HL-60 (cell line): ENCODE measurements around the gene CFAP58.

Experiments
- DNase-seq, 2 experiments: peaks; one replicate each; pipeline ENCODE4 v3.0.0-alpha.2; 2010 to 2020; ENCODE audit warnings: low read depth in 1 of 2, low spot score in 1 of 2
- H3K27ac ChIP-seq: fragments of 250-450 bp; sonication (Bioruptor Pico); replicated peaks from 2 replicates; pipeline ENCODE4 v1.5.1; 2020; ENCODE audit warnings: mild to moderate bottlenecking, moderate library complexity
- H3K27me3 ChIP-seq: fragments of 250-450 bp; sonication (Bioruptor Pico); 2 replicates; pipeline ENCODE4 v1.5.1; 2021; ENCODE audit warnings: mild to moderate bottlenecking, moderate library complexity; ENCODE audit not compliant: insufficient read depth, poor library complexity, severe bottlenecking
- H3K4me3 ChIP-seq: replicated peaks from 2 replicates; pipeline ENCODE4 v1.5.1; 2011; ENCODE audit warnings: mild to moderate bottlenecking, control low read depth, low read length; ENCODE audit not compliant: insufficient read depth
- GABPA ChIP-seq: IDR thresholded peaks from 2 replicates; pipeline ENCODE4 v1.6.1; 2012; ENCODE audit warnings: low read depth
- POLR2AphosphoS5 ChIP-seq: IDR thresholded peaks from 2 replicates; pipeline ENCODE4 v1.6.1; 2012; ENCODE audit warnings: low read depth
- SPI1 ChIP-seq: IDR thresholded peaks from 2 replicates; pipeline ENCODE4 v1.6.1; 2012; ENCODE audit warnings: low read depth, mild to moderate bottlenecking, borderline replicate concordance
- TF ChIP-seq, protein P1 (sequence below): IDR thresholded peaks from 2 replicates; pipeline ENCODE4 v1.6.1; 2012; ENCODE audit warnings: low read depth; ENCODE audit not compliant: insufficient replicate concordance
- TF ChIP-seq, protein P2 (sequence below): IDR thresholded peaks from one replicate; pipeline ENCODE4 v1.5.1; 2011; ENCODE audit warnings: low read length, control low read depth, inconsistent platforms; ENCODE audit not compliant: insufficient read depth

CFAP58 gene

DNA sequence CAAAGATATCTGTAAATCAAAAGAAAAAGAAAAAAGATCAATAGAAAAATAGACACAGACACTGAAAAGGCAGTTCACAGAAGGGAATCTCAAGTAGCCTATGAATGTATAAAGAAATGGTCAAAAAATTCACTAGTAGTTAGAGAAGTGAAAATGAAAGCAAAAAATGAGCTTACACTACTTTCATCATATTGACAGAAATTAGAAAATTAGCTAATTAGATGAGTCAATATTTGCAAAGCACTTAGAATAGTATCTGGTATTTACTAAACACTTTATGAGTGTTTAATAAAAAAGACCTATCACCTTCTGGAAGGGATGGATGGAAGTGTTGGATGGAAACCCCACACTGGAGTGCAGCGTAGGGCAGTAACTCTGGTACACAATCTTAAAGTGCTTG lies 1.7 kb upstream of the CFAP58 start:
- peak overlapping the region; percentile 62 for H3K27ac ChIP-seq
- no peak for DNase-seq
- H3K27me3 ChIP-seq: no peaks in the 10 kb centered on the region
- no peak for TF ChIP-seq GABPA
- TF ChIP-seq, protein P1, sequence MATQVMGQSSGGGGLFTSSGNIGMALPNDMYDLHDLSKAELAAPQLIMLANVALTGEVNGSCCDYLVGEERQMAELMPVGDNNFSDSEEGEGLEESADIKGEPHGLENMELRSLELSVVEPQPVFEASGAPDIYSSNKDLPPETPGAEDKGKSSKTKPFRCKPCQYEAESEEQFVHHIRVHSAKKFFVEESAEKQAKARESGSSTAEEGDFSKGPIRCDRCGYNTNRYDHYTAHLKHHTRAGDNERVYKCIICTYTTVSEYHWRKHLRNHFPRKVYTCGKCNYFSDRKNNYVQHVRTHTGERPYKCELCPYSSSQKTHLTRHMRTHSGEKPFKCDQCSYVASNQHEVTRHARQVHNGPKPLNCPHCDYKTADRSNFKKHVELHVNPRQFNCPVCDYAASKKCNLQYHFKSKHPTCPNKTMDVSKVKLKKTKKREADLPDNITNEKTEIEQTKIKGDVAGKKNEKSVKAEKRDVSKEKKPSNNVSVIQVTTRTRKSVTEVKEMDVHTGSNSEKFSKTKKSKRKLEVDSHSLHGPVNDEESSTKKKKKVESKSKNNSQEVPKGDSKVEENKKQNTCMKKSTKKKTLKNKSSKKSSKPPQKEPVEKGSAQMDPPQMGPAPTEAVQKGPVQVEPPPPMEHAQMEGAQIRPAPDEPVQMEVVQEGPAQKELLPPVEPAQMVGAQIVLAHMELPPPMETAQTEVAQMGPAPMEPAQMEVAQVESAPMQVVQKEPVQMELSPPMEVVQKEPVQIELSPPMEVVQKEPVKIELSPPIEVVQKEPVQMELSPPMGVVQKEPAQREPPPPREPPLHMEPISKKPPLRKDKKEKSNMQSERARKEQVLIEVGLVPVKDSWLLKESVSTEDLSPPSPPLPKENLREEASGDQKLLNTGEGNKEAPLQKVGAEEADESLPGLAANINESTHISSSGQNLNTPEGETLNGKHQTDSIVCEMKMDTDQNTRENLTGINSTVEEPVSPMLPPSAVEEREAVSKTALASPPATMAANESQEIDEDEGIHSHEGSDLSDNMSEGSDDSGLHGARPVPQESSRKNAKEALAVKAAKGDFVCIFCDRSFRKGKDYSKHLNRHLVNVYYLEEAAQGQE: no peak
- no peak for TF ChIP-seq POLR2AphosphoS5
- TF ChIP-seq, protein P2, sequence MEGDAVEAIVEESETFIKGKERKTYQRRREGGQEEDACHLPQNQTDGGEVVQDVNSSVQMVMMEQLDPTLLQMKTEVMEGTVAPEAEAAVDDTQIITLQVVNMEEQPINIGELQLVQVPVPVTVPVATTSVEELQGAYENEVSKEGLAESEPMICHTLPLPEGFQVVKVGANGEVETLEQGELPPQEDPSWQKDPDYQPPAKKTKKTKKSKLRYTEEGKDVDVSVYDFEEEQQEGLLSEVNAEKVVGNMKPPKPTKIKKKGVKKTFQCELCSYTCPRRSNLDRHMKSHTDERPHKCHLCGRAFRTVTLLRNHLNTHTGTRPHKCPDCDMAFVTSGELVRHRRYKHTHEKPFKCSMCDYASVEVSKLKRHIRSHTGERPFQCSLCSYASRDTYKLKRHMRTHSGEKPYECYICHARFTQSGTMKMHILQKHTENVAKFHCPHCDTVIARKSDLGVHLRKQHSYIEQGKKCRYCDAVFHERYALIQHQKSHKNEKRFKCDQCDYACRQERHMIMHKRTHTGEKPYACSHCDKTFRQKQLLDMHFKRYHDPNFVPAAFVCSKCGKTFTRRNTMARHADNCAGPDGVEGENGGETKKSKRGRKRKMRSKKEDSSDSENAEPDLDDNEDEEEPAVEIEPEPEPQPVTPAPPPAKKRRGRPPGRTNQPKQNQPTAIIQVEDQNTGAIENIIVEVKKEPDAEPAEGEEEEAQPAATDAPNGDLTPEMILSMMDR: no peak
- no peak for TF ChIP-seq SPI1
- H3K4me3 ChIP-seq: no peak overlapping the region

DNA sequence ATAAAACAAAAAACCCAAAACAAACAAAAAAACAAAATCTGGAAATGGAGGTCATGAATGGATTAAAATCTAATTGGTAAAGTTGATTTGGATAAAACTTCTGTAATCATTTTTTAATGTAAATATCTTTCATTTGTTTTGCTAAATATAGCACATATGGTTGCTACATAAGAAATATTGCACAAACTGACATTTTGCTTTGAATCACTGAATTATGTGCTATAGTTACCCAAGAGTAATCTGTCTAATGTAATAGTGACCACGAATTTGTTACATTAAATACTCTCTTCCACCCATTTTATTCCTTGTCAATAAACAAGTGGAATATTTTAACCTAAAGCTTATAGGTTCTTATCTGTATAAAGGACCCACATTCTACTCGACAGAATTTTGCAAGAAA lies 6.2 kb downstream of the CFAP58 start:
- DNase-seq: no peak
- H3K27me3 ChIP-seq: no peaks in the 10 kb centered on the region
- no peak overlapping the region for H3K27ac ChIP-seq
- no peak overlapping the region for H3K4me3 ChIP-seq
- TF ChIP-seq SPI1 (no peak), POLR2AphosphoS5 (no peak), GABPA (no peak)
- TF ChIP-seq, protein P1: no peak
- TF ChIP-seq, protein P2: no peak

DNA sequence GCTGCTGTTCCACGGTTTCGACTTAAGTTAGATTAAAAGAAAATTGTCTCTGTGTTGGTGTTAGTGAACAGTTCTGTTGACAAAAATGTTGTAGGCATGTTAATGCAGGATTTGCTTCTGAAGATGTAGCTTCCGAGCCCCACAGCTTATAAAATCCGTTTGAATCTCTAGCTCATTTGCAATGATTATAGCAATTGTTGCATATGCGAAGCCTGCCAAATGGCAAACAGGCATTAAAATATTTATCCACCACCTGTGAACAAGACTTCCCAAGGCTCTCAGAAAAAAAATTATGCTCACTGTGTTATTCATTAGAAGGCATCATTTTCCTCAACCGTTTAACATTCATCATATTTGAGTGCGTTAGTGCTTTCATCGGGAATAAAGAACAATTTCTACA lies 14.3 kb downstream of the CFAP58 start:
- no peak overlapping the region for H3K4me3 ChIP-seq
- H3K27ac ChIP-seq: no peak overlapping the region
- DNase-seq: no peak
- TF ChIP-seq POLR2AphosphoS5: no peak
- no peak for TF ChIP-seq SPI1
- TF ChIP-seq, protein P1: no peak
- TF ChIP-seq, protein P2: no peak
- no peak for TF ChIP-seq GABPA
- no peaks in the 10 kb centered on the region for H3K27me3 ChIP-seq
